OCI-LY1 (cell line): ENCODE data around the gene PNMA6A.
"Not testable (repeated sequence)": the region's sequence is repeated elsewhere in the genome, so short reads cannot be mapped to it uniquely, and the experiment has no call there.

Source experiments
- EZH2 ChIP-seq: fragments of 200-600 bp; sonication (generic), shearing (Covaris generic); IDR thresholded peaks from 2 replicates; pipeline ENCODE4 v1.8.0; 2017; ENCODE audit warnings: borderline replicate concordance, mixed run types, mild to moderate bottlenecking, antibody characterized with exemption, low read length, moderate library complexity, mixed read lengths
- TF ChIP-seq, protein P1 (sequence below): fragments of 200-600 bp; sonication (generic), shearing (Covaris generic); IDR thresholded peaks from 2 replicates; pipeline ENCODE4 v1.5.1; 2017; ENCODE audit warnings: mild to moderate bottlenecking, antibody characterized with exemption, low read length, moderate library complexity, mixed read lengths

DNA sequence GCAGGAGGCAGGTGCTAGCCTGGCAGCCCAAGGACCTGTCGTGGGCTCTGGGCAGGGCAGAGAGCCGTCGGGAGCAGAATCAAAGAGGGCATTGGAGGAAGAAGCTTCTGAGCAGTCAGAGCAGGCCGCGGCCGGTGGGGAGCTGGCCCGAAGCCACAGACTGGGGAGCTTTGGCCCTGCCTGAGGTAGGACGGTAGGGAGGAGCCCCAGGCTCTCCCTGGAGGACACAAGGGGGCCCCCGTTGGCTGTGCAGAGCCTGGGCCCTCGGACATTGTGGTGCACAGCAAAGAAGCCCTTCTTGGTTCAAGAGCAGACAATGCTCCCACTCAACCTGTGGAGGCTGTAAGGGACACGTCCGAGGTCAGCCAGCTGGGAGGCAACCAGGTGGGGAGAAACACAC is 5.9 kb upstream of the PNMA6A start:
- TF ChIP-seq EZH2 = not testable (repeated sequence)
- TF ChIP-seq, protein P1, sequence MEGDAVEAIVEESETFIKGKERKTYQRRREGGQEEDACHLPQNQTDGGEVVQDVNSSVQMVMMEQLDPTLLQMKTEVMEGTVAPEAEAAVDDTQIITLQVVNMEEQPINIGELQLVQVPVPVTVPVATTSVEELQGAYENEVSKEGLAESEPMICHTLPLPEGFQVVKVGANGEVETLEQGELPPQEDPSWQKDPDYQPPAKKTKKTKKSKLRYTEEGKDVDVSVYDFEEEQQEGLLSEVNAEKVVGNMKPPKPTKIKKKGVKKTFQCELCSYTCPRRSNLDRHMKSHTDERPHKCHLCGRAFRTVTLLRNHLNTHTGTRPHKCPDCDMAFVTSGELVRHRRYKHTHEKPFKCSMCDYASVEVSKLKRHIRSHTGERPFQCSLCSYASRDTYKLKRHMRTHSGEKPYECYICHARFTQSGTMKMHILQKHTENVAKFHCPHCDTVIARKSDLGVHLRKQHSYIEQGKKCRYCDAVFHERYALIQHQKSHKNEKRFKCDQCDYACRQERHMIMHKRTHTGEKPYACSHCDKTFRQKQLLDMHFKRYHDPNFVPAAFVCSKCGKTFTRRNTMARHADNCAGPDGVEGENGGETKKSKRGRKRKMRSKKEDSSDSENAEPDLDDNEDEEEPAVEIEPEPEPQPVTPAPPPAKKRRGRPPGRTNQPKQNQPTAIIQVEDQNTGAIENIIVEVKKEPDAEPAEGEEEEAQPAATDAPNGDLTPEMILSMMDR = not testable (repeated sequence)
